DMS114 treated with DMSO at 0.1 percent for 48 hours (cell line): Measurements from ENCODE around the gene ANKDD1B.
"Not testable (repeated sequence)": the region's sequence is repeated elsewhere in the genome, so short reads cannot be mapped to it uniquely, and the experiment has no call there.

Experiments used
- DNase-seq: peaks from one replicate; lab custom pipeline; 2025; ENCODE audit not compliant: unreplicated experiment; lab: John Stamatoyannopoulos, UW

ANKDD1B gene

DNA sequence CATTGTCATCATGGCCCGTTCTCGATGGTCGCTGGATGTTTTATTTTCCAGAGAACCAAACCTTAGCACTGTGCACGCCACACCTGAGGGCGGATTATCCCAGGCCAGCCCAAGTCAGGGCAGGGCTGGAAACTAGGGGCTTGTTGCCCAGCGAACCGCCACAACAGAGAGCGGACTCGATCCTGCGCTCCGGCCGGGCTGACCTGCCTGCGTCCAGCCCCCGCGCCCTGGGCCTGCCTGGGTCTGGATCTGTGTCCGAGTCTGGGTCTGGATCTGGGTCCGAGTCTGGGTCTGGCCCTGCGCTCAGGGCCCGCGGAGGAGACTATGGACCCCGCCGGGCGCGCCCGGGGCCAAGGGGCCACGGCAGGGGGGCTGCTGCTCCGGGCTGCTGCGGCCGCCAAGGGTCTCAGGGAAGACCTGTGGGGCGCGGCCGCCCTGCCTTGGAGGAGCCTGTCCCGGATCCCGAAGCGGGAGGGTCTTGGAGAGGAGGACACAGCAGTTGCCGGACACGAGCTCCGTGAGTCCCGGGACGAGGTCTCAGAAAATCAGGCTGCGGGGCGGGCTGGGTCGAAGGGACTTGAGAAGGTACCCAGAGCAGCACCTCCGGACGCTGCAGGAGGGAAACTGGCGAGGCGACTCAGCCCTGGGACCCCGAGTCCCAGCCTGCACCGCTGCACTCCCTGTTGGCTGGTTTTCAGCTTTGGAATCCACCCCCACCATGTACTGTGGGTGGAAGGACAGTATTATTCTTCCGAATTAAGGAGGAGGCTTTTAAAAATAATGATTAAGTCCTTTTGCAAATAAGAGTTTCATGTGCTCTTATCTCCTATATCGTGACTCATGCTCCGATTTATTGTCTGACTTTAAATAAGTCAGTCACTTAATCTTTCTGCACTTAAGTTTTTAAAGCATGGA lies at the start of gene ANKDD1B:
TSS of gene ANKDD1B (plus strand) at position 143 of the 915 bp plus-strand sequence. CDS start at position 325, 182 bp downstream.
- DNase-seq, result no peak

DNA sequence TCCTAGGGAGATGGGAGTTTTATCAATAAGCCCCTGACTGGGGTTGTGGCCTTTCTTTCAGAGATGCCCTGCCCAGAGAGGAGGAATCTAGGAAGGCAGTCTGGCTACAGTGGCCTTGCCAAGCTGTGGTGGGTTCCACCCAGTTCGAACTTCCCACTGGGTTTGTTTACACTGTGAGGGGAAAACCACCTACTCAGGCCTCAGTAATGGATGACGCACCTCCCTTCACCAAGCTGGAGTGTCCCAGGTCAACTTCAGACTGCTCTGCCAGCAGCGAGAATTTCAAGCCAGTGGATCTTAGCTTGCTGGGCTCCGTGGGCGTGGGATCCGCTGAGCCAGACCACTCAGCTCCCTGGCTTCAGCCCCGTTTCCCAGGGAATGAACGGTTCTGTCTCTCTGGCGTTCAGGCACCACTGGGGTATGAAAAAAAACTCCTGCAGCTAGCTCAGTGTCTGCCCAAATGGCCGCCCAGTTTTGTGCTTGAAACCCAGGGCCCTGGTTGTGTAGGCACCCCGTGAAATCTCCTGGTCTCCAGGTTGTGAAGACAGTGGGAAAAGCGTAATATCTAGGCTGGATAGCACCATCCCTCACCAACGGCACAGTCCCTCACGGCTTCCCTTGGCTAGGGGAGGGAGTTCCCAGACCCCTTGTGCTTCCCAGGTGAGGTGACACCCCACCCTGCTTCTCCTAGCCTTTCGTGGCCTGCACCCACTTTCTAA lies 45.1 kb upstream of the ANKDD1B start:
- DNase-seq, result not testable (repeated sequence)

DNA sequence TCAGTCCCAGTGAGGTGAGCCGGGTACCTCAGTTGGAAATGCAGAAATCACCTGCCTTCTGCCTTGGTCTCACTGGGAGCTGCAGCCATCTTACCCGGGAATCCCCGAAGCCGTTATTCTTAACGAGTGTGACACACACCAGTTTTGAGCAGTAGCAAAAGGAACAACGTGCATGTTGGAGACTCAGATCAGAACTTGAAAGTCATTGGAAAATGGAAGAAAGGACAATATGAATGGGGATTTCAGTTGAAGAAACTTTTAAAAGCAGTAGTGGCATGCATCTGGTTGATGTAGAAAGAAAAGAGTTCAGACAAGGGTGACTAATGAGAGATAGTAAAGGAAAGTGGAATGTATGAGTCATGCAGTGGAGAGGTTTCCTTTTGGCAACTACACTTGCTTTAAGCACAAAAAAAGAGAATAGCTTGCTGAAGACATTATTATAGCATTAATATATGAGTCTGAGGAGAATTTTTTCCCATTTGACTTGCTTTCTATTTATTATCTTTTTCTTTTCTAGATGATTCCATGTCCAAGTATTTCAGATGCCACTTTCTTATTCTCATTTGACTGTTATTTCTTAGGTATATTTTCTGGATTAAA lies 44.4 kb upstream of the ANKDD1B start:
- DNase-seq, result no peak

DNA sequence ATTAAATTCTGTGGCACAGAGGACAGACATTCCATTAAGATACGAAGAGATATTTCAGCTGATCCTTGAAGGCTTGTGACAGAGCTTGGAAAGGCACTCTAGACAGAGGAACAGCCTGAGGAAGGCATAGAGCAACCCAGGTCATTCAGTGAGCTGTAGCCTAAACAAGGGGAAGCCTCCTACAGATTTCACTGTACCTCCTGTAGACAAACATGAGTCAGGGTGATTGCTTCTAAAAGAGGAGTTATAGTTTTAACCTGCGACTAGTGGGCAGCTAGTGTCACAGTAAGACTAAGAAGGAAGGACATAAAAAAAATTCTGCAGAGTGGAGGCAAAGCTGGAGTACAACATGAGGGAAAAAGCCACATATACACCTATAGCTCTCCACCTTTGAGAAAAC lies 43.5 kb upstream of the ANKDD1B start:
- no peak for DNase-seq

DNA sequence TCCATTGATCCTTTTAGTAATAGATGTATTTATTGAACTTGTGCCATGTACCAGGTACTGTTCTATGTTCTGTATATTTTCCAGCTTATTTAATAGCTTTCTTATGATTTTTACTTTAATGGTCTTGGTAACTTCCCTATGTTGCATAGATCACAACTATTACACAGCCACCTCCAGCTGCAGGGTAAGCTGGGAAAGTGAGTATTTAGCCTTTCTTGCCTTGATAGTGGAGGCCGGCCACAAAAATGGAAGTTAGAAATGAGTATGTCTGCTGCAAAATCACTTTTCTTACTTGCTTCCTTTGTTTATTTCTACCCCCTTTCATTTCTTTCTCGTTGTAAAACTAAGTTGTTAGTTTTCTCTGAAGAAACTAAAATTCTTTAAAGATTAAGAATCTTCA lies 43.1 kb upstream of the ANKDD1B start:
- DNase-seq, result no peak

DNA sequence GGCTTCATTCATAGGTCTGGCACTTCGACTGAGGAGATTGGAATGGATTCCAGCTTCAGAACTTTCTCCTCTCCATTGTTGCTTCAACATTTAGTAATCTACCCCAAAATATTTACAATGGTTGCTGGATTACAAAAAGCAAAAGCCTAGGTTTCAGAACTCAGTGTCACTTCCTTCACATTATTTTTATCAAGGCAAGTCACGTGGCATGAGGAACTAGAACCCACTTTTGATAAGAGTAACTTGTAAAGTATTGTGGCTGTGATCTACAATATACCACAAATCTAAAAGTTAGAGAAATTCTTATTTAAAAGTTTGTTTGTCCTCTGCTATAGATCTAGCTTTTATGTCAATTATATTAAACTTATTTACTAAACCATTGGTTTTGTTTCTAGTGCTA lies 39.7 kb upstream of the ANKDD1B start:
- no peak for DNase-seq

DNA sequence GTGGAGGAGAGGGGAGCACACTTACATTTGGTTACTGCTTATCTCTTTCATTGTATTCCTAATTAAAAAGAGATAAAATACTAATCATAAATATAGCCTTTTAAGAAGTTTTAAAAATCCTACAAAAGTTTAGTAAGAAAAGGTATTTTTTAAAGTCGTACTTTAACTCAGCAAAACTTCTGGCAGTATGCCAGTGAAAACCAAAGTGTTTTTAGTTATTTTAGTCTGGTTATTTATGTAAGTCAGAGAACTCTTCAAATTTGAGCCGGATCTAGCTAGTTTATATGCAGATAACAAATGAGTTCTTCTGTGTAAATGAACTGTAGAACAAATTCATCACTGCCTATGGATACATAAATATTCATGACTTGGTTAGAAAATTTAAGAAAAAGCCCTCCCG lies 36.5 kb upstream of the ANKDD1B start:
- no peak for DNase-seq

DNA sequence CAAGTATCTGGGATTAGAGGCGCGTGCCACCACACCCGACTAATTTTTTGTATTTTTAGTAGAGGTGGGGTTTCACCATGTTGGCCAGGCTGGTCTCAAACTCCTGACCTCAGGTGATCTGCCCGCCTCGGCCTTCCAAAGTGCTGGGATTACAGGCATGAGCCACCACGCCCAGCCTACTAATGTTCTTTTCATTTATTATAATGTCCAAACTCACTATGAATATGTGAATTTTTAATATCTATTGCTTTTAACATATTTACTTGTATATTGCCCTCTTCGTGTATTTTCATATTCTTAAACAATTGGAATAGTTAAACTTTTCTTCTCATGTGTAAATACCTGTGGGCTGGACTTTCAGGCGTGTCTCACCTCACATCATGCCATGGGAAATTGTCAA lies 33.0 kb upstream of the ANKDD1B start:
- DNase-seq, result not testable (repeated sequence)

DNA sequence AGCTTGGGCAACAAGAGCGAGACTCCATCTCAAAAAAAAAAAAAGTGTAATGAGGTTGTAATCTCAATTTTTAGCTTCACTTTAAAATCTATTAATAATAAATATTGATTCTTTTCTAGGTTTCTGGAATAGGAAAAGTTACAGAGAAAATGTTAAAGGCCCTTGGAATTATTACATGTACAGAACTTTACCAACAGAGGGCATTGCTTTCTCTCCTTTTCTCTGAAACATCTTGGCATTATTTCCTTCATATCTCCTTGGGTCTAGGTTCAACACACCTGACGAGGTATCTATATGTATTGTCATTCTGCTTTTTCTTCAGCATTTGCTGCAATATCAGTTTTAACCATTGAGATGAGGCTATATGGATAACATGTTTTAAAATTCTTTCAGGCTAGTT lies 26.6 kb upstream of the ANKDD1B start:
- DNase-seq, result peak; percentile 7

DNA sequence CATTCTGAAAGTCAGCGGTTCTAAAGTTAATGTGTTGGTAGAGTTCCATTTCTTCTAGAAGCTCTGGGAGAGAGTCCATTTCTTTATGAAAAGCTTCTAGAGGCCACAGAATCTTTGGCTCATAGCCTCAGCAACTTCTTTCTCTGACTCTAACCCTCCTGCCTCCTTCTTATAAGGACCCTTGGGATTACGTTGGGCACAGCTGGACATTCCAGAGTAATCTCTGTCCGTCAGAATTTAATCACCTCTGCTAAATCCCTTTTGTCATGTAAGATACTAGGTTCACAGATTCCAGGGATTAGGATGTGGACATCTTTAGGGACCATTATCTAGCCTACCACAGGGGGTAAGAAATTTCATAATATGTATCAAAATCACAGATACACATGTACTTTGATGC lies 22.6 kb upstream of the ANKDD1B start:
- no peak for DNase-seq

DNA sequence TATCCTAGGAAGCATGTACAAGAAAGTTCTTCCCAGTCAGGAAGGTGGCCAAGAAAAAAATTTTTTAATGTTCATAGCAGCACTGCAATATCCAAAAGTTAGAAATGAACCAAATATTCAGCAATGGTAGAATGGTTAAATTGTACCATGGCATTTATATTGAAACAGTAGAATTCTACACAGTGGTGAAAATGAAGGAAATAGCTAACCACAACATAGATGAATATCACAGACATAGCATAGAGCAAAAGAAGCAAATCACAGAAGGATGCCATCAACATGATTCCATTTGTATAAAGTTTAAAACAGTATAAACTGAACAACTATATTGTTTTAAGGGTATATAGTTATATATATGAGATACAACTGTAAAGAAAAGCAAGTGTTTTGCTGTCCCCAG lies 10.7 kb upstream of the ANKDD1B start:
- no peak for DNase-seq

DNA sequence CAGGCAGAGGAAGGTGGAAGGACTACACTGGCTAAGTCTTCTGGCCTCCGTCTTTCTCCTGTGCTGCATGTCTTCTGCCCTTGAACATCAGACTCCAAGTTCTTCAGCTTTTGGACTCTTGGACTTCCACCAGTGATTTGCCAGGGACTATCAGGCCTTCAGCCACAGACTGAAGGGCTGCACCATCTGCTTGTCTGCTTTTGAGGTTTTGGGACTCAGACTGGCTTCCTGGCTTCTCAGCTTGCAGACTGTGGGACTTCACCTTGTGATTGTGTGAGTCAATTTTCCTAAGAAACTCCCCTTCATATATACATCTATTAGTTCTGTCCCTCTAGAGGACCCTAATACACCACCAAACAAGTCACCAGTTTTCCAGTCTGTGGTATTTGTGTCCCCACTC lies 9.7 kb upstream of the ANKDD1B start:
- no peak for DNase-seq

DNA sequence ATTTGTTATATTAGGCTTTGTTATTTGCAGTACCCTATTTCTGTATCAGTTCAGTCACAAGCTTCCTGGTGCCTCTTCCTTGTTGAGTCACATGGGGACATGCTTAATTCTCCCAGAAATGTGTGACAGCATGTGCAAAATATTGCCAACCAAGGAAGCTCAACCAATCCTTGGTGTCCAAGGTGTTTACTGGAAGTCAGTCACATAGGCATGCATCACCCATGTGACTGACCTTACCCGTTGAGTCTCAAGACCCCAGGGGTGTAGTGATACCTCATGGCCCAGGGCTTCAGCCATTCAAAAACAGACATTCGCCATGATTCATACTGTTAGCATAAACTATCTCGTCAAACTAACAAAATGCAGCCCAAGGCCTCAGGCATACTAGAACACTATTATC lies 9.3 kb upstream of the ANKDD1B start:
- DNase-seq, result no peak

DNA sequence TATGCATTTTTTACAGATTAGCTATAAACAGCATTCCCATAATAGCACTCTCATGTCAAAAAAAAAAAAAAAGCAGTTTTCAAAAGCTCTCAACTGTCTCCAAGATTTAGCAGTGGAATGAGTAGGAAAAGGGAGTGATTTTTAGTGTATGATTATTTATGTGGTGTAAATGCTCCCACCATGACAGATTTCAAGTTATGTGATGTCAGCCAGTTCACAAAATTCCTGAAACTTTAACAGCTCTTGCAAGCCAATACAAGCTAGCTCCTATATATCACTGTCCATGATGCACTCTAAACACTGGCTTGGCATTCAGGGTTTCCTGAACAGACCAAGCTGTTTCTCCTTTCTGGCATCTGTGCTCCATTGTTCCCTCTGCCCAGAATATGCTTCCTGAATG lies 7.9 kb upstream of the ANKDD1B start:
- DNase-seq, result no peak

DNA sequence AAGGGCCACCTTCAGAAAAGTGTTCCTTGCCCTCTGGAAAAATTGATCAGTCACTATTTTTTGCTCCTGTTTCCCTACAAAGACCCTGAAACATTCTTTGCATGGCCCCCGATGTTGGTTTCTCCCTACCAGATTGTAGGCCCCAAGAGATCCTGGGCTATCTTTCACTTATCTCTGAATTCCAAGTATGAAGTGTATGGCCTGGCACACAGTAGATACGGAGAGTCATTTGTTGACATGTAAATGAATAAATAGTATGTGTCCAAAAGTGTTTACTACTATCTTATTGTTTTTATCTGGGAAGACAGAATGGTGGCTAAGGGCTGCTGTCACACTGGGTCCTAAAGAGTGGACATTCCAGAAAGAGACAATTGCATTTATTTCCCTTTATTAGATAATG lies 7.4 kb upstream of the ANKDD1B start:
- no peak for DNase-seq

DNA sequence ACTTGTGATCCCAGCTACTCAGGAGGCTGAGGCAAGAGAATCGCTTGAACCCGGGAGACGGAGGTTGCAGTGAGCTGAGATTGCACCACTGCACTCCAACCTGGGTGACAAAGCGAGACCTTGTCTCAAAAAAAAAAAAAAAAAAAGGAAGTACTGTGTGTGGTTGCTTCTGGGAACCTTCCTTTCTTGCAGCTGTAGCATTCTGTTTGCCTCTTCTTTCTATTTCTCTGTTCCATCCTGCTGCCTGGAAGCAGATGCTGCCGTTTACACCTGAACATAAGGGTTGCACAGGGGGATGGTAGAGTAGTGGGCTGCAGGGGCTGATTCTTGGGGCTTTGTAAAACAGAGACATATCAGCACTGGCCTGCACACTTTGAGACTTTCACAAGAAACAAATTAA lies 3.9 kb upstream of the ANKDD1B start:
- DNase-seq, result not testable (repeated sequence)

DNA sequence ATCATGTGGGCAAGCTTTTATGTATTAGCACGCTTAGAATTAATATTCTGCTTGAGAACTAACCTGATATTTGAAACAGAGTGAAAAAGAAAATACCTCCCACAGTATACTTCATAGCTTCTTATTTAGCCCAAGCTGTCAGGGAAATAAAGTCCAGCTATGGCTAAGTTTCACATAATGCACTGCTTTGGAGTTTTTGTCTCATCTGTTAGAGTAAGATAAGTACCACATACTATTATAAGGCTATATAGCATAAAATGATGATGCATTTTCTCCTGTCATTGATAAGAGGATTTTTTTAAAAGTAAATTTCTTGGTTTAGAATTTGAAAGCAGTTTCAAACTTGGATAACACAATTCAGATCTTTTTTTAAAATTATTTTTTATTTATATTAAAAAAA lies 2.4 kb upstream of the ANKDD1B start:
- DNase-seq, result no peak

DNA sequence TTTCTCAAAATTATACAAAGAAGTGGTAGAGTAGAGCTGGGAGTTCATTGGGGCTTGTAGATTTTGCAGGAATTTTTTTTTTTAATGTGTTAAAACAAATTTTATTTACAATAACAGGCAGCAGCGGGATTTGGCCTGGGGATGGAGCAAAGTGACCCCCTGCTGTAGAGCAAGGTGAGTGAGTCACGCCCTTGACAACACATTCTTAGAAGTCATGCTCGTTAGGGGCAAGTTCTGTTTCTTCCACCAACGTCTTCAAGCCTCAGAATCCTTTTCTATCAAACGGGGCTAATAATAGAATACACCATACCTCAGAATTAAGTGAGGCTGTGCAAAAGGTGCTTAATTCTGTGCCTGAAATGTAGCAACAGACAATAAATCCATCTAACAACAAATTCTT lies 1.1 kb upstream of the ANKDD1B start:
- DNase-seq, result no peak

DNA sequence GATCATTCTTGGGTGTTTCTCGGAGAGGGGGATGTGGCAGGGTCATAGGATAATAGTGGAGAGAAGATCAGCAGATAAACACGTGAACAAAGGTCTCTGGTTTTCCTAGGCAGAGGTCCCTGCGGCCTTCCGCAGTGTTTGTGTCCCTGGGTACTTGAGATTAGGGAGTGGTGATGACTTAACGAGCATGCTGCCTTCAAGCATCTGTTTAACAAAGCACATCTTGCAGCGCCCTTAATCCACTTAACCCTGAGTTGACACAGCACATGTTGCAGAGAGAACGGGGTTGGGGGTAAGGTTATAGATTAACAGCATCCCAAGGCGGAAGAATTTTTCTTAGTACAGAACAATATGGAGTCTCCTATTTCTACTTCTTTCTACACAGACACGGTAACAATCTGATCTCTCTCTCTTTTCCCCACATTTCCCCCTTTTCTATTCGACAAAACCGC lies 368 bp upstream of the ANKDD1B start:
- DNase-seq, result not testable (repeated sequence)

DNA sequence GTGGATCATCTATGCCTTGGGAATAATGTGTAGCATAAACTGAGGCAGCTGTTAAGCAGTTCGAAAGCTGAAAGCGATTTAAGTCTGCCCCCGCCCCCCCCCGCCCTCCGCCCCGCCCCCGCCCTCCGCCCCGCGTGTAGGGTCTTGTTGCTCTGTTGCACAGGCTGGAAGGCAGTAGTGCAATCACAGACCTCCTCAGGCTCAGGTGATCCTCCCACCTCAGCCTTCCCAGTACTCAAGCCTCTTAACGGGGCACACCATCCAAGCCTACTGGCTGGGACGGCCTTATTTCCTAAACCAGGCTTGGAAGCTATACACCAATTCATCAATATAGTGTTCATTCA lies 945 bp downstream of the ANKDD1B start:
- DNase-seq, result no peak

DNA sequence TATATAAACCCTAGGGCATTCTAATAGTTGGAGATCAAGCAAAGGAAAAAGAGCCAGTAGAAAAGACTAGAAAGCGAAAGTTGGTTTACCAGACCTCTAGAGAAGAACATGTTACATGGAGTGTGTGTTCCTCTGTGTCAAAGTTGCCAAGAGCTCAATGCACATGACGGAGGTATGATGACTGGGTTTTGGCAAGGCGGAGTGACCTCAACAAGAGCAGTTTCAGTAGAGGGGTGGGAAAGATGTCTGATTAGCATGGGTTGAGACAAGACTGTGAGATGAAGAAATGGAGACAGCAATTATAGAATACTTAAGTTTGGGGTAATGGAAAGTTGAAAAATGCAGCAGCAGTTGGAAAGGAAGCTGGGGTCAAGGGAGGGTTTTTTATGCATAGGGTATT lies 1.6 kb downstream of the ANKDD1B start:
- DNase-seq, result no peak

DNA sequence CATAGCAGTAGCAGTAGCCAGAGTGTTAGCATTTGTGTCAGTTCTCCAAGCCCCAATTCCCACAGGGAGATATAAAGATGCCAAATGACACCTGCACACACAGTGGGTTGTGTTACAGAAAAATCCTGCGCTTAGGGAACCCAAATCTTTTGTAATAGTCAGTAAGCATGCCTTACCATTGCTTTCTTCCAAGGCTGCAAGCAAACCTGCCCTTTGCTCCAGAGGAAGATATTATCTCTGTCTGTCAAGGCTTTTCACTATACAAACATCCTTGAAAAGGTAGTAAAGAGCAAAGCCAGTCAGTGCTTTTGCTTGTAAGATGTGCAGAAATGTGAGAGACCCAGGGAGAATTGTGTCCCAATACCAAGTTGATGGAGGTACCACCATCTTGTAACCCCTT lies 2.9 kb downstream of the ANKDD1B start:
- no peak for DNase-seq
